ENCODE measurements around the gene FNDC3A.

FNDC3A gene

DNA sequence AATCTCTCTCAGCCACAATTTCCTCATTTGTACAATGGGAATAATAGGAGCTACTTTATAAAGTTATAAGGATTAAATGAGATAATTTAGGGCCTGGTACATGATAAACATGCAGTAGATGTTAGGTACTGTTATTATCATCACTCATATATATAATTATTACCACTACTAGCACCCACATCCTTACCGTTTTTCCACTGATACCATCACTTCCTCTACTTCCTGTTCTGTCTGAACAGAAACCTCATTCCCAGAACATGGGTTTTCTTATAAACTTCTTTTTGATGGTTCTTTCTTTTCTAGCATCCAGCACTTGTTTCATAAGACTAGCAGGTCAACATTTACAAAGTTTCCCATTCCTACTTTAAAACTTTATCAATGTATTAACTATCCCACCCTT lies 278.3 kb downstream of the FNDC3A start:
- TF ChIP-seq NFIC (IDR thresholded peaks at IDR 0.05) (no peak), EP300 (IDR thresholded peaks at IDR 0.05; ENCODE audit: borderline replicate concordance) (no peak), YY1 (IDR thresholded peaks at IDR 0.05; ENCODE audit: low read depth) (no peak), CREB1 (IDR thresholded peaks at IDR 0.05; ENCODE audit: low read depth) (no peak), FOXM1 (IDR thresholded peaks at IDR 0.05; ENCODE audit: borderline replicate concordance, low read depth) (no peak), ZBTB7A (IDR thresholded peaks at IDR 0.05; ENCODE audit: low read depth) (no peak), TAF1 (IDR thresholded peaks at IDR 0.05; ENCODE audit: low read depth) (no peak), RAD21 (IDR thresholded peaks at IDR 0.05; ENCODE audit: low read depth) (no peak), CEBPB (IDR thresholded peaks at IDR 0.05) (no peak), TEAD4 (IDR thresholded peaks at IDR 0.05) (no peak), TCF12 (IDR thresholded peaks at IDR 0.05; ENCODE audit: low read depth) (no peak), EGR1 (IDR thresholded peaks at IDR 0.05) (no peak)
- TF ChIP-seq, protein P1, sequence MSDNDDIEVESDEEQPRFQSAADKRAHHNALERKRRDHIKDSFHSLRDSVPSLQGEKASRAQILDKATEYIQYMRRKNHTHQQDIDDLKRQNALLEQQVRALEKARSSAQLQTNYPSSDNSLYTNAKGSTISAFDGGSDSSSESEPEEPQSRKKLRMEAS (IDR thresholded peaks at IDR 0.05), result no peak
- TF ChIP-seq, protein P2, sequence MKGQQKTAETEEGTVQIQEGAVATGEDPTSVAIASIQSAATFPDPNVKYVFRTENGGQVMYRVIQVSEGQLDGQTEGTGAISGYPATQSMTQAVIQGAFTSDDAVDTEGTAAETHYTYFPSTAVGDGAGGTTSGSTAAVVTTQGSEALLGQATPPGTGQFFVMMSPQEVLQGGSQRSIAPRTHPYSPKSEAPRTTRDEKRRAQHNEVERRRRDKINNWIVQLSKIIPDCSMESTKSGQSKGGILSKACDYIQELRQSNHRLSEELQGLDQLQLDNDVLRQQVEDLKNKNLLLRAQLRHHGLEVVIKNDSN (IDR thresholded peaks at IDR 0.05), result no peak
- TF ChIP-seq, protein P3, sequence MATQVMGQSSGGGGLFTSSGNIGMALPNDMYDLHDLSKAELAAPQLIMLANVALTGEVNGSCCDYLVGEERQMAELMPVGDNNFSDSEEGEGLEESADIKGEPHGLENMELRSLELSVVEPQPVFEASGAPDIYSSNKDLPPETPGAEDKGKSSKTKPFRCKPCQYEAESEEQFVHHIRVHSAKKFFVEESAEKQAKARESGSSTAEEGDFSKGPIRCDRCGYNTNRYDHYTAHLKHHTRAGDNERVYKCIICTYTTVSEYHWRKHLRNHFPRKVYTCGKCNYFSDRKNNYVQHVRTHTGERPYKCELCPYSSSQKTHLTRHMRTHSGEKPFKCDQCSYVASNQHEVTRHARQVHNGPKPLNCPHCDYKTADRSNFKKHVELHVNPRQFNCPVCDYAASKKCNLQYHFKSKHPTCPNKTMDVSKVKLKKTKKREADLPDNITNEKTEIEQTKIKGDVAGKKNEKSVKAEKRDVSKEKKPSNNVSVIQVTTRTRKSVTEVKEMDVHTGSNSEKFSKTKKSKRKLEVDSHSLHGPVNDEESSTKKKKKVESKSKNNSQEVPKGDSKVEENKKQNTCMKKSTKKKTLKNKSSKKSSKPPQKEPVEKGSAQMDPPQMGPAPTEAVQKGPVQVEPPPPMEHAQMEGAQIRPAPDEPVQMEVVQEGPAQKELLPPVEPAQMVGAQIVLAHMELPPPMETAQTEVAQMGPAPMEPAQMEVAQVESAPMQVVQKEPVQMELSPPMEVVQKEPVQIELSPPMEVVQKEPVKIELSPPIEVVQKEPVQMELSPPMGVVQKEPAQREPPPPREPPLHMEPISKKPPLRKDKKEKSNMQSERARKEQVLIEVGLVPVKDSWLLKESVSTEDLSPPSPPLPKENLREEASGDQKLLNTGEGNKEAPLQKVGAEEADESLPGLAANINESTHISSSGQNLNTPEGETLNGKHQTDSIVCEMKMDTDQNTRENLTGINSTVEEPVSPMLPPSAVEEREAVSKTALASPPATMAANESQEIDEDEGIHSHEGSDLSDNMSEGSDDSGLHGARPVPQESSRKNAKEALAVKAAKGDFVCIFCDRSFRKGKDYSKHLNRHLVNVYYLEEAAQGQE (IDR thresholded peaks at IDR 0.05; ENCODE audit: low read depth), result no peak

DNA sequence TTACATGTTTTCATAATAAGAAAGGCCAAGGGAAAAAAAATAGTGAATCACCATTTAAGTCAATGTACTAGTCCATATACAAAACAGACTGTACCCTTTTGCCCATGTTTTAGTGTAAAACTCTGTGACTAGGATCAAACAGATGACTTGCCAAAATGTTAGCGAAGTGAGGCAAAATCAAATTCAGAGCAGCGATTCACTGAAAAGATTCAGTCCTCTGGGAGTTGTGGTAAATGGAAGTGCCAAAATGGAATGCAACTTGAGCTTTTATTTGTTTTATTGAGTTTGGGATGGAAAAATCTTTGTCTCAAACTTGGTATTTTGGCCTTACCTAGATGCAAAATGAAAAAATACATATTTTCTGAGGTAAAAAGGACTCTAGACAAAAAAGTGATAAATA lies 281.1 kb downstream of the FNDC3A start:
- no peak for TF ChIP-seq TAF1 (IDR thresholded peaks at IDR 0.05; ENCODE audit: low read depth)
- TF ChIP-seq, protein P2 (IDR thresholded peaks at IDR 0.05), result no peak
- TF ChIP-seq CREB1 (IDR thresholded peaks at IDR 0.05; ENCODE audit: low read depth), result no peak
- no peak for TF ChIP-seq TEAD4 (IDR thresholded peaks at IDR 0.05)
- no peak for TF ChIP-seq EP300 (IDR thresholded peaks at IDR 0.05; ENCODE audit: borderline replicate concordance)

DNA sequence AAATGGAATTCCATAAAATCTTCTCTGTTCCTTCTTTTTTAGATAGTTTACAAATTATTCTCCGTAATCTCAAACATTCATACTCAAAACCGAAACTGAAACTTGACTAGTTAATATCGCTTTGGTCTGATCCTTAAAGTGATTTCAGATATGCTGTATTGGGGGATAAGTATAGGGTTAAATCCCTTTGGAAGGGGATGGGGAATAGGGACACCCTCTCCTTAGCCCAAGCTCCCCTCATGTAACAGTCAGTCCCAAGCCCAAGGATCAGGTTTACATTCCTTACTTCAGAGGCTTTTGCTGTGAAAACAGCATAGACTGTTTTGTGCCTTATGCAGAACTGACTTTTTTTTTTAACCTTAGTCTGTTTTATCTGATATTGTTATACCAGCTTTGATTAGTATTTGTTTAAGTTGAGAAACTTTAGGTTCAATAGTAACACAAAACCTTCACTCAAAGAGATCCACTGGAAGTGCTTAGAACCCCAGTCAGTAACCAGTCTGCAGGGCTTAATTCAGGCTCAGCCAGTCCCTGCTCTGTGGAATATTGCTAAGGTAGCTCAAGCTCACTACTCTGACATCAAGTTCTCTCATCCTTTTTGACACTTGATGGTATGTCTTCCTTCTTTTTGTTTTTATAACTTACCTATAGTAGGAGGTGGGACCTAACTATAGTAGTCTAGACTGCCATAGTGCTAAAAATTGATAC lies 282.5 kb downstream of the FNDC3A start:
- TF ChIP-seq NFIC (IDR thresholded peaks at IDR 0.05), result no peak
- TF ChIP-seq EGR1 (IDR thresholded peaks at IDR 0.05), result no peak
- TF ChIP-seq ZBTB7A (IDR thresholded peaks at IDR 0.05; ENCODE audit: low read depth), result no peak
- TF ChIP-seq, protein P1 (IDR thresholded peaks at IDR 0.05), result no peak
- no peak for TF ChIP-seq TAF1 (IDR thresholded peaks at IDR 0.05; ENCODE audit: low read depth)
- no peak for TF ChIP-seq CREB1 (IDR thresholded peaks at IDR 0.05; ENCODE audit: low read depth)
- no peak for TF ChIP-seq TCF12 (IDR thresholded peaks at IDR 0.05; ENCODE audit: low read depth)
- TF ChIP-seq RAD21 (IDR thresholded peaks at IDR 0.05; ENCODE audit: low read depth), result no peak
- TF ChIP-seq YY1 (IDR thresholded peaks at IDR 0.05; ENCODE audit: low read depth), result no peak
- TF ChIP-seq, protein P3 (IDR thresholded peaks at IDR 0.05; ENCODE audit: low read depth), result no peak
- TF ChIP-seq TEAD4 (IDR thresholded peaks at IDR 0.05), result no peak
- TF ChIP-seq CEBPB (IDR thresholded peaks at IDR 0.05), result no peak
- no peak for TF ChIP-seq EP300 (IDR thresholded peaks at IDR 0.05; ENCODE audit: borderline replicate concordance)
- TF ChIP-seq FOXM1 (IDR thresholded peaks at IDR 0.05; ENCODE audit: borderline replicate concordance, low read depth), result no peak
- TF ChIP-seq, protein P2 (IDR thresholded peaks at IDR 0.05), result no peak
